BJ (cell line): Measurements from ENCODE around the gene MANBA. TPM values are rescaled to one million over a fixed set of nuclear protein-coding genes. Genes with fewer than 3 reads are reported as not detected.

Source experiments
- CTCF ChIA-PET: fragments of 350-600 bp; formaldehyde crosslinking; extraction: SDS; loops from one replicate; lab custom pipeline; 2021; ENCODE audit warnings: antibody characterized with exemption, inconsistent platforms; lab: Yijun Ruan, JAX
- POLR2A ChIA-PET: fragments of 300-600 bp; sonication (Branson Sonifier 250); formaldehyde crosslinking; extraction: SDS; loops from one replicate; lab custom pipeline; 2021; ENCODE audit warnings: antibody characterized with exemption; lab: Charles Lee
- DNase-seq: peaks from one replicate; pipeline ENCODE4 v3.0.0-alpha.2; 2011; ENCODE audit warnings: low read depth
- H3K27me3 ChIP-seq: 2 replicates; pipeline ENCODE4 v1.6.0; 2011; ENCODE audit warnings: low read length; ENCODE audit not compliant: control insufficient read depth, insufficient read depth
- H3K36me3 ChIP-seq: 2 replicates; pipeline ENCODE4 v1.5.1; 2011; ENCODE audit warnings: low read length; ENCODE audit not compliant: control insufficient read depth, insufficient read depth
- H3K4me3 ChIP-seq: 2 replicates; pipeline ENCODE4 v1.5.1; 2011; ENCODE audit warnings: low read depth, mild to moderate bottlenecking, control low read depth, low read length
- CTCF ChIP-seq: IDR thresholded peaks from 2 replicates; pipeline ENCODE4 v1.5.1; 2011; ENCODE audit warnings: low read depth, mild to moderate bottlenecking, control low read depth, inconsistent platforms, low read length, moderate library complexity; ENCODE audit not compliant: insufficient read depth
- polyA plus RNA-seq: library from polyadenylated mRNA; depleted of rRNA; stranded (reverse); fragments of >200 nt; gene quantifications from 2 replicates; pipeline ENCODE4 v1.2.3, GENCODE V29; 2011

The MANBA gene
- polyA plus RNA-seq, 1 experiment: 6.3 TPM

GRCh38 chr4:102612824-102613366 lies 147.9 kb downstream of the MANBA start:
- H3K4me3 ChIP-seq: no peak overlapping the region
- no peak for TF ChIP-seq CTCF
- POLR2A ChIA-PET: no interaction called here
- peaks cover 28% of the 10 kb centered on the region for H3K36me3 ChIP-seq
- CTCF ChIA-PET: no interaction called here
- DNase-seq: no peak
- no peaks in the 10 kb centered on the region for H3K27me3 ChIP-seq

- DNase-seq: no peak
- ChIA-PET CTCF (interaction anchor here (2.1 kb wide), 1 partner anchor 9 kb away, joined by 8 read pairs; no protein-coding TSS in a partner anchor), POLR2A (no interaction called here)
- Histone ChIP-seq H3K36me3 (peaks cover 30% of the 10 kb centered on the region), H3K27me3 (no peaks in the 10 kb centered on the region), H3K4me3 (no peak overlapping the region)
- TF ChIP-seq CTCF: no peak
Measured at GRCh38 chr4:102612210-102612609, 148.6 kb downstream of the MANBA start.

DNA sequence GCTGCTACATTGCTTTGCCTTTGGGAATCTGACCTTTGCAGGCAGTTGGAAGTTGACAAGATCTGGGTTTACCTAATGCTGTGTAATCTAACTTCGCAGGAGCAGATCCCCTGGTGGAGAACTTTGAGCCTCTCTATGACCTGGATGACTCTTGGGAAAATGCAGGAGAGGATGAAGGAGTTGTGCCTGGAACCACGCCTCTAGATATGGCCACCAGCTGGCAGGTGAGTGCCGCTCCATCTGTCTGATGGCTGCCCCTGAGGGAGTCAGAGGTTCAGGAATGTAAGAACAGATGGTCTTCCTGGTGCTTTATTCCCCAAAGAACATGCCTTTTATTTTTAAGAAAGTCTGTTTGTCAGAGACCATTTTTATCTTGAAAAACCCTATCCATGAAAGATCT lies 150.3 kb downstream of the MANBA start:
- ChIA-PET CTCF (interaction anchor here (1.2 to 2.1 kb wide), 3 partner anchors 10 to 485 kb away, joined by 3 to 8 read pairs (median 4); no protein-coding TSS in a partner anchor), POLR2A (no interaction called here)
- TF ChIP-seq CTCF: no peak
- Histone ChIP-seq H3K36me3 (peaks cover 26% of the 10 kb centered on the region), H3K4me3 (no peak overlapping the region), H3K27me3 (no peaks in the 10 kb centered on the region)
- no peak for DNase-seq

GRCh38 chr4:102610007-102610406 lies 150.8 kb downstream of the MANBA start:
- ChIA-PET CTCF (interaction anchor here (0.9 to 2.1 kb wide), 4 partner anchors 11 to 126 kb away, joined by 3 to 9 read pairs (median 6); no protein-coding TSS in a partner anchor), POLR2A (no interaction called here)
- Histone ChIP-seq H3K4me3 (no peak overlapping the region), H3K27me3 (no peaks in the 10 kb centered on the region), H3K36me3 (peaks cover 25% of the 10 kb centered on the region)
- DNase-seq: no peak
- TF ChIP-seq CTCF: peak; percentile 34; the same call in 1 of the 2 replicates

- no peak overlapping the region for H3K4me3 ChIP-seq
- CTCF ChIA-PET: interaction anchor here (0.5 to 1.5 kb wide), 3 partner anchors 160 to 181 kb away, joined by 3 to 4 read pairs (median 3); no protein-coding TSS in a partner anchor
- H3K36me3 ChIP-seq: peaks cover 14% of the 10 kb centered on the region
- no peak for DNase-seq
- no peaks in the 10 kb centered on the region for H3K27me3 ChIP-seq
- POLR2A ChIA-PET: no interaction called here
- TF ChIP-seq CTCF: no peak
Measured at GRCh38 chr4:102608190-102608589, 152.6 kb downstream of the MANBA start.
